GM23248 (cell line): Measurements from ENCODE around the gene PPP1R9A. TPM values are rescaled to one million over a fixed set of nuclear protein-coding genes. Genes with fewer than 3 reads are reported as not detected.

Experiments
- DNase-seq: peaks from one replicate; pipeline ENCODE4 v3.0.0-alpha.2; 2015
- H2AFZ ChIP-seq: fragments of 200-600 bp; sonication (generic); 2 replicates; pipeline ENCODE4 v1.6.1; 2016; ENCODE audit warnings: antibody characterized with exemption
- H3F3A ChIP-seq: fragments of 200-600 bp; sonication (generic); 2 replicates; pipeline ENCODE4 v1.6.1; 2016; ENCODE audit warnings: mild to moderate bottlenecking, antibody characterized with exemption, mixed run types; ENCODE audit not compliant: insufficient read depth
- H3K27ac ChIP-seq: fragments of 200-600 bp; sonication (generic); 2 replicates; pipeline ENCODE4 v1.5.1; 2016; ENCODE audit warnings: mild to moderate bottlenecking
- H3K27me3 ChIP-seq: fragments of 200-600 bp; sonication (generic); replicated peaks from 2 replicates; pipeline ENCODE4 v1.6.1; 2016; ENCODE audit warnings: mild to moderate bottlenecking; ENCODE audit not compliant: insufficient read depth
- H3K36me3 ChIP-seq: fragments of 200-600 bp; sonication (generic); 2 replicates; pipeline ENCODE4 v1.6.1; 2016; ENCODE audit warnings: low read depth, mild to moderate bottlenecking
- H3K4me1 ChIP-seq: fragments of 200-600 bp; sonication (generic); 2 replicates; pipeline ENCODE4 v1.6.1; 2016; ENCODE audit warnings: mild to moderate bottlenecking; ENCODE audit not compliant: insufficient read depth
- H3K4me2 ChIP-seq: fragments of 200-600 bp; sonication (generic); one replicate; pipeline ENCODE4 v1.6.1; 2016; ENCODE audit warnings: mild to moderate bottlenecking; ENCODE audit not compliant: unreplicated experiment
- H3K4me3 ChIP-seq: fragments of 200-600 bp; sonication (generic); 2 replicates; pipeline ENCODE4 v1.5.1; 2016; ENCODE audit warnings: mild to moderate bottlenecking
- H3K79me2 ChIP-seq: fragments of 200-600 bp; sonication (generic); 2 replicates; pipeline ENCODE4 v1.6.1; 2016; ENCODE audit warnings: mild to moderate bottlenecking; ENCODE audit not compliant: insufficient read depth
- H3K9ac ChIP-seq: fragments of 200-600 bp; sonication (generic); 2 replicates; pipeline ENCODE4 v1.6.1; 2016; ENCODE audit warnings: mild to moderate bottlenecking
- H3K9me2 ChIP-seq: fragments of 200-600 bp; sonication (generic); 2 replicates; pipeline ENCODE4 v1.6.1; 2016; ENCODE audit warnings: mixed run types, mild to moderate bottlenecking, moderate library complexity; ENCODE audit not compliant: insufficient read depth
- H3K9me3 ChIP-seq: fragments of 200-600 bp; sonication (generic); one replicate; pipeline ENCODE4 v1.6.1; 2017; ENCODE audit warnings: low read depth
- H4K20me1 ChIP-seq: fragments of 200-600 bp; sonication (generic); 2 replicates; pipeline ENCODE4 v1.6.0; 2016; ENCODE audit not compliant: insufficient read depth
- EZH2 ChIP-seq: fragments of 200-600 bp; sonication (generic); IDR thresholded peaks from 2 replicates; pipeline ENCODE4 v1.6.1; 2018; ENCODE audit warnings: antibody characterized with exemption, mild to moderate bottlenecking; ENCODE audit not compliant: insufficient read depth, poor library complexity, severe bottlenecking
- EZH2phosphoT487 ChIP-seq: fragments of 200-600 bp; sonication (generic); IDR thresholded peaks from 2 replicates; pipeline ENCODE4 v1.6.1; 2018; ENCODE audit warnings: antibody characterized with exemption, moderate library complexity, mild to moderate bottlenecking, low read depth; ENCODE audit not compliant: insufficient read depth
- WGBS, 2 experiments: methylation state at CpG; one replicate each; pipeline ENCODE4 v1.1.6; 2015 to 2017; ENCODE audit warnings: low lambda C conversion rate in 2 of 2, low coverage in 1 of 2; ENCODE audit errors: missing lambda C conversion rate in 2 of 2; 5-methylcytosine and 5-hydroxymethylcytosine counted together
- in situ Hi-C: fragments of 300-500 bp; cut with MboI; formaldehyde crosslinking; loops from 2 replicates; pipeline ENCODE4 v1.15.0; 2020
- polyA plus RNA-seq: library from polyadenylated mRNA; unstranded; fragments of >200 nt; fragmentation: Nextera tagmentation; extraction: Ambion mirVana; gene quantifications from 2 replicates; pipeline ENCODE4 v1.2.1, GENCODE V29; 2016
- total RNA-seq: library from RNA; depleted of rRNA; stranded (reverse); fragments of >200 nt; shearing (Covaris generic); gene quantifications from 2 replicates; pipeline ENCODE4 v1.2.3, GENCODE V29; 2014

Gene PPP1R9A
- total and polyA plus RNA-seq, 2 experiments from 2014 or later, result 0.03 TPM; not detected in 1

GRCh38 chr7:95052566-95053094 is 145.2 kb downstream of the PPP1R9A start:
- Histone ChIP-seq H3K4me1 (no peaks in the 10 kb centered on the region), H3K27me3 (peaks cover 11% of the 10 kb centered on the region), H3K9ac (no peak overlapping the region), H3K9me3 (no peaks in the 10 kb centered on the region), H3K4me3 (no peak overlapping the region), H3K4me2 (no peak overlapping the region), H3F3A (no peaks in the 10 kb centered on the region), H2AFZ (no peak overlapping the region), H3K36me3 (no peaks in the 10 kb centered on the region), H3K27ac (no peak overlapping the region), H3K9me2 (no peaks in the 10 kb centered on the region), H4K20me1 (no peaks in the 10 kb centered on the region), H3K79me2 (no peaks in the 10 kb centered on the region)
- DNase-seq, result no peak
- 30 to 33% methylated on average over 2 of the region's 2 CpGs for whole genome bisulfite sequencing, 2 experiments
- TF ChIP-seq EZH2phosphoT487, result no peak
- no peak for TF ChIP-seq EZH2
- in situ Hi-C loops, result no loop called here

DNA sequence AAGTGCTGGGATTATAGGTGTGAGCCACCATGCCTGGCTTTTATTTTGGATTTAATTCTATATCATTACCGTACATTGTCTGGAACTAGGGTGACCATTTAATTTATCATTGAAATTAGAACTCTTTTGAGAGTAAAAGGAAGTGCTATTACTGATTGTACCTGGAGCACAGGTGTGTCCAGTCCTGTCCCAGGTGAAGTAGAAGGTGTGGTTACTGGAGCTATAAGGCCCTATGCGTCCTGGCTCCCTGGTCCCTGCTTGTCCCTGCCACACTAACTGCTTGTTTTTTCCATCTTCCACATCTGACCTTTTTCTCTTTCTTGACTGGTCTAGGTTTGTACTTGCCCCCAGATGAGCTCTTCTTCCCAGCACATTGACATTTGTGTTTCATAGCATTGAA is 147.0 kb downstream of the PPP1R9A start:
- H3K27me3 ChIP-seq, result peaks cover 11% of the 10 kb centered on the region
- H3K9me2 ChIP-seq, result no peaks in the 10 kb centered on the region
- no peaks in the 10 kb centered on the region for H4K20me1 ChIP-seq
- no peaks in the 10 kb centered on the region for H3K36me3 ChIP-seq
- H3K4me3 ChIP-seq, result no peak overlapping the region
- no peak overlapping the region for H3K27ac ChIP-seq
- no peak for DNase-seq
- WGBS, 2 experiments, result 50 to 58% methylated on average over 2 of the region's 2 CpGs
- TF ChIP-seq EZH2 (no peak), EZH2phosphoT487 (no peak)
- H3K4me1 ChIP-seq, result no peaks in the 10 kb centered on the region
- H3F3A ChIP-seq, result no peaks in the 10 kb centered on the region
- H3K9me3 ChIP-seq, result no peaks in the 10 kb centered on the region
- in situ Hi-C loops, result no loop called here
- no peak overlapping the region for H3K9ac ChIP-seq
- H2AFZ ChIP-seq, result no peak overlapping the region
- H3K79me2 ChIP-seq, result no peaks in the 10 kb centered on the region
- no peak overlapping the region for H3K4me2 ChIP-seq

- H3F3A ChIP-seq, result no peaks in the 10 kb centered on the region
- no peaks in the 10 kb centered on the region for H3K9me3 ChIP-seq
- H3K4me1 ChIP-seq, result no peaks in the 10 kb centered on the region
- H3K9ac ChIP-seq, result no peak overlapping the region
- DNase-seq, result no peak
- no peaks in the 10 kb centered on the region for H4K20me1 ChIP-seq
- in situ Hi-C loops, result no loop called here
- H3K27ac ChIP-seq, result no peak overlapping the region
- no peak overlapping the region for H3K4me3 ChIP-seq
- no peaks in the 10 kb centered on the region for H3K79me2 ChIP-seq
- no peak overlapping the region for H3K4me2 ChIP-seq
- peaks cover 11% of the 10 kb centered on the region for H3K27me3 ChIP-seq
- H3K9me2 ChIP-seq, result no peaks in the 10 kb centered on the region
- no peaks in the 10 kb centered on the region for H3K36me3 ChIP-seq
- no peak for TF ChIP-seq EZH2phosphoT487
- TF ChIP-seq EZH2, result no peak
- WGBS, 2 experiments, result 0% methylated on average over 1 of the region's 1 CpG
- no peak overlapping the region for H2AFZ ChIP-seq
These were observed 147.9 kb downstream of the PPP1R9A start for GRCh38 chr7:95055295-95055694.

DNA sequence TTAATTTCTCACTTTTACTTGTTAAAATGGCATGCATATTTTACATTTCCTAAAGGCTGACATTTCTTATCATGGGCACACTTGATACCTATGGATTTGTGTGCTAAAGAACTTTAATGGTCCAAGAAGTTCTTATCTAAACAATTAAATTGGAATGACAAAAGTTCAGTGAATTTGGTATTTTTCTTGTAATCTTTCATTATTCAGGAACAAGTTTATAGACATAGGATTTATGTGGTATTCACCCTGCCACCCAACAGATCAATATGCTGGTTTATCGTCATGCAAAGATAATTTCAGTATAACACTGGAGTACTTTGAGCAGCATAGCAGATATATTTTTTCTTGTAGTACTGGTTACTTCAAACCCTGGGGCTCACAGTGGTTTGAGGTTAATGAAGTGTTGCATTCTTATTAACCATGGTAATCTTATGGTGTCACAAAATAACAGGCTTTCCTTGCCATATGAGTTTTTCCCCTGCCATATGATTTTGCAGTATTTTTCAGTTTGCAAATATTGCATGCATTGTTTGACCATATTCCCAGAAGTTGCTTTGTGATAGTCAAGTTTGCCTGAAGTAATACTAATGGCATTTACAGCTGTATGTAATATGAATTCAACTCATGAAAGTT is 148.8 kb downstream of the PPP1R9A start:
- no peaks in the 10 kb centered on the region for H3K9me2 ChIP-seq

GRCh38 chr7:95056901-95057300 is 149.5 kb downstream of the PPP1R9A start:
- no peak for DNase-seq
- H3K4me1 ChIP-seq, result no peaks in the 10 kb centered on the region
- in situ Hi-C loops, result no loop called here
- no peaks in the 10 kb centered on the region for H3F3A ChIP-seq
- H2AFZ ChIP-seq, result no peak overlapping the region
- H3K27me3 ChIP-seq, result peaks cover 4% of the 10 kb centered on the region; the same call in 1 of the 2 replicates
- H3K9me3 ChIP-seq, result no peaks in the 10 kb centered on the region
- no peaks in the 10 kb centered on the region for H3K36me3 ChIP-seq
- no peak overlapping the region for H3K4me2 ChIP-seq
- H3K9me2 ChIP-seq, result no peaks in the 10 kb centered on the region
- H3K9ac ChIP-seq, result no peak overlapping the region
- H4K20me1 ChIP-seq, result no peaks in the 10 kb centered on the region
- H3K27ac ChIP-seq, result no peak overlapping the region
- H3K79me2 ChIP-seq, result no peaks in the 10 kb centered on the region
- H3K4me3 ChIP-seq, result no peak overlapping the region
- no peak for TF ChIP-seq EZH2
- TF ChIP-seq EZH2phosphoT487, result no peak

More for the DNA sequence above, 148.8 kb downstream of the PPP1R9A start:
- Histone ChIP-seq H3F3A (no peaks in the 10 kb centered on the region), H3K4me2 (no peak overlapping the region), H3K27me3 (peaks cover 6% of the 10 kb centered on the region), H2AFZ (no peak overlapping the region), H3K9ac (no peak overlapping the region), H3K4me1 (no peaks in the 10 kb centered on the region), H3K36me3 (no peaks in the 10 kb centered on the region), H3K79me2 (no peaks in the 10 kb centered on the region), H4K20me1 (no peaks in the 10 kb centered on the region), H3K9me3 (no peaks in the 10 kb centered on the region), H3K27ac (no peak overlapping the region), H3K4me3 (no peak overlapping the region)
- TF ChIP-seq EZH2 (no peak), EZH2phosphoT487 (no peak)
- in situ Hi-C loops, result no loop called here
- no peak for DNase-seq
- WGBS, 2 experiments, result 4 to 8% methylated on average over 1 of the region's 1 CpG
